Amygdala (tissue), 56 donors: ENCODE measurements around the gene LYRM4.
"Not testable (repeated sequence)": the region's sequence is repeated elsewhere in the genome, so short reads cannot be mapped to it uniquely, and the experiment has no call there.

Experiments used
- DNase-seq, 56 donors: peaks; one replicate each; lab custom pipeline; 2025; lab: John Stamatoyannopoulos, UW

The LYRM4 gene

DNA sequence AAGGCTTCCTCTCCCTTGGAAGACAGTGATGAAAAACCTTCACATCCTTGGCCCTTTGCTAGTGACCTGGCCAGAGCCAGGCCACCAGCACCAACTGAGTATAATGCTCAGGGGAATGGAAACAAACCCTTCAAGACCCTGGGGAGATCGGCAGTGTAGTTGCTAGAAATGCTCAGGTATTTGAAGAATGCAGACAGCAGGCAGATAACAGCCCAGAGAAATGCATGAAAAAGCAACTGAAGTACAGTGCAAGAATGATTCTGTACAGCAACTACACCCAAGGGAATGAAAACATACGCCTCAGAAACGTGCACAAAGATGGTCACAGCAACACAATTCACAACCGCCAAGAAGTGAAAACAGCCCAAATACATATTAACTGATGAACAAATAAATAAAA, 134.5 kb downstream of the LYRM4 start:
- no peak for DNase-seq

DNA sequence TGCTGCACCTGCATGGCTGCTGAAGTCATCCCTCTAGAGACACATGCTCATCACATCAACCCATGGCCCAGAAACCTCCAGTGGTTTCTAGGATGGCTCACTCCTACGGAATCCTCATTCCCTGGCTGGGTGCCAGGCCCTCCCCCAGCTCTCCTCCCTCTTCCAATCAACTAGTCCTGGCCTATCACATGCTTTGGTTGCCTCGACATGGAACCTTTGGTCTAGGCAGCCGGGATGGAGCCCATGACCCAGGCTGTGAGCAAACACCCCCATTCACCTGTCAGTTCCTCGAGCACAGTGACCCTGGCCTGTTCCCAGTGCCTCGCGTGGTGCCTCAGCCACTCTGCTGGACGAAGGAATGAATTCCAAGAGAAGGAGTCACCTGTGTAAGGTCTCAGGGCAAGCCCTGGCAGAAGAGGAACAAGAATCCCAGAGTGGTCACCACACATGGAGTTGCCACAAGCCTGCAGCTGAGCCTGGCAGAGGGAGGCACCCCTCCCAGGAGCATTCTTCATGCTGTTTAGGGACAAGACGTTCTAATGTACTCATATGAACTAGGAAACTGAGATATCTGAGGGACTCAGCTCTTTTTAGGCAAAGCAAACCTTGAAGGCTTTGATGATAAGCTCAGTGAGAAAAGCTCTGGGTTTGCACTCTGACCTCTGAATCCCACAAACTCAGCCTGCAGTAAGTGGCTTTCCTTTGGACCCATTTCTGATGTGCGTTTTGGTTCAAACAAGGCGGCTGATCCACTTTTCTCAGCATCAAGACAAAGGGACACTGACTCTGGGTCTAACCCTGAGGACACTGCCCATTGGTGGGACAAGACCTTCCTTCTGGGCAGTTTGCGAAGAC, 135.4 kb downstream of the LYRM4 start:
- DNase-seq: no peak

DNA sequence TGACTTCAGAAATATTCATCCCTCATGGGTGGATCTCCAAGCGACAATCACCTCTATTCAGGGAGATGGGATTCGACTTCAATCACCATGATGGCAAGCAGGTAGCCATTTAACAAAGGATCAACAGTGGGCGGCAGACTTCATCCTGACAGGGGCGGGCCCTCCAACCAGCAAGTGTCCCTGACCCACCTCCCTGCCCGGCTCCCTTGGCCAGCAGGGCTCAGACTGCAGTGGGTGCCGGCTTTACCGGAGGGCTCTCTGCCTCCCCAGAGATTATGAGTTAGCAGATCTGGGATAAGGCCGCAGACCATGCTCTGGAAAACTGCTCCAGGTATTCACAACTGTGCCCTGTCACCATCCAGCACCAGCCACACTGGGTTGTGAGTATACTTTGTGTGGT, 136.2 kb downstream of the LYRM4 start:
- no peak for DNase-seq

DNA sequence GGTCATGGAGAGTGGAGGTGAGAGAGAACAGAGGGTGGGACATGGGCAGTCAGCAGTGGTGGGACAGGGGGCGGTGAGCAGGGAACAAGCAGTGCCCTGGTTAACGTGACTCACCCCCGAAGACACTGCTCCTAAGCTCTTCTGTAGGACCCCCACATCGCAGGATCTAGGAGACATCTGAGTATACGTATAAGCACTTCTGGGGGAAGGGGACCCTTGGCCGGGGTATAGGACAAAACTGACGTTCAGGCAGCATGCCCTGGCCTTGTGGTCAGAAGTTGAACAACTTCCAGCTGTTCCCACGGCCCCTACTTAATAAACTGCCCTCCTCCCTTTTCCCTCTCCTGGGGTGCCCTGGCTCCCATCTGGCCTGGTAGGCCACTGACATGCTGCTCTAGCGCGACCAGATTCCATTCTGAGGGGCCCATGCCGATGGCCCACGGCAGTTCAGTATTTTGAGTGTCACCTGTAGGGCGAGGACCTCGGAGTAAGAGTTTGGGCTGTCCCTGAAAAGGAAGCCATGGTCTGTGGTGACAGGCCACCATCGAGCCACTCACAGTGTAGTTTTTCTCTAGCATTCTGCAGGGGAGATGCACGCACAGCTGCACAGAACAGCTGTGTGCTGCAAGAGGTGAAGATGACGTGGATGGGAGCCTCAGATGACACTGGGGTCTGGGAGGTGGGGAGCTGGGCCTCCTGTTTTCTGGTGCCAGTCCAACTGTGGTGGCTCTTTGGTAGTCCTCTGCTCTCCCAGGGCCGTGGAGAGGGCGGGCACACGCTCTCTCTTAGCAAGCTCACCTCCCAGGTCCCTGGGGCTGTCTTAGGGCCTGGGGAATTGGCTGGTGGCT, 137.2 kb downstream of the LYRM4 start:
- no peak for DNase-seq

DNA sequence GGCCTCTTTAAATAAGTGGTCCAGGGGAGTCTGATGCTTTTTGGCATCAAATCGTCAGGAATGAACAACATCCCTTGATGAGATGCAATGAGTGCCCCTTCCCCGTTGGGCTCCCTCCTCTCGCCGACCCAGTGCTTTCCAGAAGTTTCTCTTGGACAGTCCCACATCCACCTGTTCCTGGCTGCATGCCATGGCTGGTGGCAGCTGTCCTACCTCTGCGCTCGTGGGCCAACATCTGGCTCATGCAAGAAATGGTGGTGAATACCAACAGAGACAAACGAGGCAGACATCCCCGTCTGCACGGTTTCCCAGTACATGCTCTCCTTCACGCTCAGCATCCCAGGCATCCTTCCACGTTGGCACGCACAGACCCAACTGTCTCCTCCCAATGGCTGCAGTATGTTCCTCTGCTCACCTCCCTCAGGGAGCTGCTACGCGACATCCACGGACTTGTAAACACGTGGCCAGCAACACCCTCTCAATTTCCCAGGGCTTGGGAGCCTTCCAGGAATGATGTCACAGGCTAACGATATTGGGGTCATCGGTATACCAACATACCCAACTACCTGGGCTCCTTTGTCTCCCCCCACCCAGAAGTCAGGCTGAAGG, 138.1 kb downstream of the LYRM4 start:
- peak in 1 of 56 donors; percentile 26 for DNase-seq

DNA sequence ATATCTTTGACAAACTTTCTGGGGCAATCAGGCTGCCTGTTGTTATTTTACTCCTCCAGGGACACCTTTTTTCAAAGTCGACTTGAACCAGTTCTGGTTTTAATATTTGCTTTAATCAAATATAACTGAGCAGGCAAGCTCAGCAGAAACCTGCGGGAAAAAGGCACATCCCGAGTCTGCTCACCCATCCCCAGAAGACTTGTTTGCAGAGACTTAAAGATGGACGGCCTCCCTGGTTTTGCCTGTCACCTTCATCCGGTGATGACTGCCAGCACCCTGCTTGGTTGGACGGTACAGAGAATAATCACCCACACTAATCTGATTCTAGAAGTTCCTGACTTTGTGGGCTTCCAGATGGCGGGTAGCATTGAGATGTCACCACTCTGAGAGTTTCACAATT, 138.8 kb downstream of the LYRM4 start:
- DNase-seq: no peak

DNA sequence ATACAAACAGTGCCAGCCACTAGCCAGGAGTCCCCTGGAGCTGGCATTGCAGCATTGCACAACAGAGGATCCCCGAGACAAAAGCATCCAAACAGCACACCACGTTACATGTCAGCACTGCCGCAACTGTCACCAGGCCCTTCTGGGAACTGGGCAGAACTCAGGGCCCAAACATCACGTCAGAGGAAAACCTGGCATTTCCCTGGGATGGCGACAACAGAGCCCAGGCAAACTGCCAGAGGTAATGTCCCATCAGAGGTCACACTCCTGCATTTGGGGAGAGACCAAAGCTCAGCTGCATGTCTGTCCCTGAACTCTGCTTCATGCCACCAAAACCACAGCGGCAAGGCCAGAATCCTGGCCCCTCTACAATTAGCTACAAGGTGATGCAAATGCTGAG, 139.3 kb downstream of the LYRM4 start:
- no peak for DNase-seq

DNA sequence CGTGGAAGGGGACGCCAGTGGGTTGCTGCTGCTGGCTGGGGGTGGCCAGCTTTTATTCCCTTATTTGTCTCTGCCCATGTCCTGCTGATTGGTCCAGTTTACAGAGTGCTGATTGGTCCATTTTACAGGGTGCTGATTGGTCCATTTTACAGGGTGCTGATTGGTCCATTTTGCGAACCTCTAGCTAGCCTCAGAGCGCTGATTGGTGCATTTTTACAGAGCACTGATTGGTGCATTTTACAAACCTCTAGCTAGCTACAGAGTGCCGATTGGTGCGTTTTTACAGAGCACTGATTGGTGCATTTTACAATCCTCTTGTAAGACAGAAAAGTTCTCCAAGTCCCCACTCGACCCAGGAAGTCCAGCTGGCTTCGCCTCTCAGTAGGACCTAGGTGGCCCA, 140.2 kb downstream of the LYRM4 start:
- not testable (repeated sequence) for DNase-seq

DNA sequence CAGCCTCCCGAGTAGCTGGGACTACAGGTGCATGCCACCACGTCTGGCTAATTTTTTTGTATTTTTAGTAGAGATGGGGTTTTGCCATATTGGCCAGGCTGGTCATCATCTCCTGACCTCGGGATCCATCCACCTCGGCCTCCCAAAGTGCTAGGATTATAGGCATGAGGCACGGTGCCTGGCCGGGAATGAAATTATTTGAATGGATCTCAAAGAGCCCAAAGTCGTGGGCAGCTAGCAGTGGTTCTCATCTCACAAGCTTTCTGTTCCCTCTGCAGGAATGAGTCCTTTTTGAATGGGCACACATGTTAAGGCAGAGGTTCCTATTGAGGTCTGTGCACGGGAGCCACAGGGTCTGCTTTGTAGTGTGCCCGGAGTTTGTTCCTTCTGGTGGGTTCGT, 140.7 kb downstream of the LYRM4 start:
- no peak for DNase-seq

DNA sequence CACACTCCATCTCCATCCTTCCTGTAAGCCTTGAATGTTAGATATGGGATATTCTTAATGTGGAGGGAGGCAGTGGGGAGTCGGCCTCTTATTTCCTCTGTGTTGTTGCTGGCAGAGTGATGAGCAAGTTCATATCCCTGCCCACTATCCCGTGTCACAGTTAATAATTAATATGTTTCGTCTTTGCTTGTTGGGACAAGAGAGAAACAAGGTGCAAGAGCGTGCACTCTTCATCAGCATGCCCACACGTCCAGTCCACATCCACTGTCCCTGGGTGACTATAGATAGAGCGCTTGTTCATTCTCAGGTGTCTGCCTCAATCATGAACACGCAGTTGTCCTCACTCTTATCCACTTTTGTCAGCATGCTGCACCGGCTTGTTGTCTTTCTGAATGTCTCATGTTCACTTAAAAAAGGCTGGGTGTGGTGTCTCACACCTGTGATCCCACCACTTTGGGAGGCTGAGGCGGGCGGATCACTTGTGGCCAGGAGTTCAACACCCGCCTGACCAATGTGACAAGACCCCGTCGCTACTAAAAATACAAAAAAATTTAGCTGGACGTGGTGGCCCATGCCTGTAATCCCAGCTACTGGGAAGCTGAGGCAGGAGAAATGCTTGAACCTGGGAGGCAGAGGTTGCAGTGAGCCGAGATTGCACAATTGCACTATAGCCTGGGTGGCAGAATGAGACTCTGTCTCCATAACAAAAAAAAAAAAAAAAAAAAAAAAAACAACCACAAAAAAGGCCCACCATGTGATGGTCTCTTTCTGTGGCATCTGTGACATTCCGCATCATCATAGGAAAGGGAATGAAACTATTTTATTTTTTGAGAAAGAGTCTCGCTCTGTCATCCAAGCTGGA, 141.4 kb downstream of the LYRM4 start:
- DNase-seq: no peak

DNA sequence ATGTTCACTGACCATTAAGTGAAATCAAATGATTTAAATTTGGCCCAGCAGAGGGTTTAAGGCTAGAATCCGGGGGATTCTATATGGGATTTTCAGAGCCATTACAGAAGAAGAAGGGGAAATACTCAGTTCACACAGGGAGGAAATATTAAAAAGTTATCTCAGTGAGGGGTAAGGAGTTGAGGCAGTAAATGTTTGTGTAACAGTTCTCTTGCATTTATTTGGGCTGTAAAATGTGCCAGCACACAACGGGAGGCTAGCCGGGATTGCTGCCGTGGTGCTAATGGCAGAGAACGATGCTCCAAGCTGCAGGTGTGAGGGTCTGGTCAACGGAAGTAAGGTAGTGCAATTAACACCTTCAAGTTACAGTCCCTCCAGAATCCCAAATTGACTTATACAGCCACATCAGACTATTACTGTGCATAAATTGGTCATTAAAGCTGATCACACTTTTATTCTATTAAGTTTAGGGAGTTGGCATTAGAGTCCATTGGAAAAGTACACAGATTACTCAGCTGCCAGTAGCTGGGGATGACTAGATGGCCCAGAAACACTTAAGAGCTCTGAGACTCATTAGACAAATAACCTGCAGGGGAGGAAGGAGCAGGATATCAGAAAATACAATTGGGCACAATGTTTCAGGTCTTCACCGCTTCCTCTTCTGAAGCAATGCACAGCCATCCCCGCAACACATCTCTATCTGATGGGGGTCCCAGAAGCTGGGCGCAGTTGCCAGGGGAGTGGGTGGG, 144.3 kb downstream of the LYRM4 start:
- no peak for DNase-seq

DNA sequence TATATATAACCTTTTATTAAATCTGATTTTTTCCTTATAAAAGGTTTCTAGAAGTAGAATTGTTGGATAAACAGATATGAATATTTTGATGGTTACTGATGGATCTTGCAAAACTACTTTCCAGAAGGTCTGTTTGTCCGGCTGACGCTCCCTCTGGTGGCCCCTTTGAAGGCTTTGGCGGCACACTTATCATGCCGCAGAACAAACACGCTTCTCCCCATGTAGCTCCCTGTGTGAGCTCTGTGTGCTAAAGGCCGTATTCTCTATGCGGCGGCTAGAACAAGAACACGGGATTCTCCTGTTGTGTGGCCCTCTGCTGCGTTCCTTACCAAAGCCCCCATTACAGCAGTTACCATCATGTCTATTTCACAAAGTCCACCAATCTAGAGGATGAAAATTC, 145.6 kb downstream of the LYRM4 start:
- no peak for DNase-seq

DNA sequence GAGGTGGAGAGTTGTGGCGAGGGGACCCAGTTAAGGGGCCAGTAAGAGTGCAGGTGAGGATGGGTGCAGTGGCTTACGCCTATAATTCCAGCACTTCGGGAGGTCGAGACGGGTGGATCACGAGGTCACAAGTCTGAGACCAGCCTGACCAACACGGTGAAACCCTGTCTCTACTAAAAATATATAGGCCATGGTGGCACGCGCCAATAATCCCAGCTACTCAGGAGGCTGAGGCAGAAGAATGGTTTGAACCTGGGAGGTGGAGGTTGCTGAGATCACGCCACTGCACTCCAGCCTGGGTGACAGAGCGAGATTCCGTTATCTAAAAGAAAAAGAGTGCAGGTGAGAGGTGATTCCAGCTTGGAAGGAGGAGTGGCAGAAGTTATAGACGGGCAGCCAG, 147.7 kb downstream of the LYRM4 start:
- no peak for DNase-seq

DNA sequence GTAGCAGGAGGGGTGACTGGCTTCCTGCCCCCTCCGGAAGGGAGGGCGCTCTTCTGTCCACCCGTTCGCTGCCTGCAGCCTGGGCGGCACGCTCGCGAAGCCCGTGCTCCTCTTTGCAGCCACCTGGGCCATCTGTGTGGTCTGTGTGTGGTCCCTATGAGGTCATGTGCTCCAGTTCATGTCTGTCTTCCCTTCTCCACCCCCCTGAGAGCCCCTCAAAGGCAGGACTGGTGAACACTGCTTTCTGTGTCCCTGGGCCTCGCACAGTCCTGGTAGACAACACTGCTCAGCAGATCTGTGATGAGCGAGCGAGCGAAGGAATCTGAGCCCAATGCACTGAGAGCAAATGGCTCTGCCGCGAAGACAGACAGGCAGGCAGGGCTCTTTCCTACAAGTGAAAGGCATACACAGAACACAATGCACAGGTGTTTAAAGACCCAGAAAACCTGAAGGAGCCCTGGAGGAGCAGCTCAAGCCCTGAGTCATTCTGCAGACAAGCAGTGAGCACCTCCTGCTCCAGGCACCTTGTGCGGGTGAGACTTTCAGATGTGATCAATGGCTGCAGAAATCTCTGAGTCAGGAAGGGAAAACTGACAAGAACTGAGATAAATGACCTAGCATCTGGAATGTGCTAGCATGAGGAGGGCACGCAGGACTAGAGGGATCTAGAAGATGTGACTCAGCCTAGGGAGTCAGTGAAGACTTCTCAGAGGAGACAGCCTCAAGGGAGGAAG, 148.5 kb downstream of the LYRM4 start:
- DNase-seq: no peak

DNA sequence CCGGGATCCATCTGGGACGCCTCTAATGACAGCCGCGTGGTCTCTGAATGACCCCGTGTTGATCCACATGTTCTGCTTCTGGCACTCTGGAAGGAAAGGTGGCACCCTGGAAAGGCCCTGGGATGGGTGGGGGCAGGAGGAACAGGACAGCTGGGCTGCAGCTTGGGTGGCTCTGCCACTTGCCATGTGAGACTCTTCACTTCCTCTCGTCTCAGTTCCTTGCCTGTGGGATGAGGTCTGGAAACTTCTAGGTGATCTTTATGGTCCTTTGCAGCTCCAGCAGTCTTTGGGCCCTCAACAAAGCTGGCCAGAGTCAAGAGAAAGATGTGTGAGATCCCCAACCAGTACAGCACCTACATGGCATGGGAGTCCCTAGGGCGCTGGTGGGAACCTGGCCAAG, 149.1 kb downstream of the LYRM4 start:
- DNase-seq: no peak

DNA sequence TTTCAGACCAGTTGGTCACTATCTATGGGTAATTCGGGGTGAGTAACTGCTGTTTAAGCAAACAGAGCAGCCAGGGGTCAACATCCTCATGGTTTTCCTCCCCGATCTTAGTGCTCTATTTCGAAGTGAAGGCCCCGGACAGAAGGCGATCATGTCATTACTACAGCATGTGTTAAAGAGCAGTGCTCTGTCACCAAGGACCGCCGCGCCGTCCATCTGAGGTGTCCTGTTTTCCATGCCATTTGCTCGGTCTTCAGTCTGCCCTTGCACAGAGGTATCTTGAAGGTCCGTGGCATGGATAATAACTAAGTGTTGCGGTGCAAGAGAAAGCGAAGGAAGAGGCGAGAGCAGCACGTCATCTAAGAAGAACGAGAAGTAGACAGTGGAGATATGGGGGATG, 150.5 kb downstream of the LYRM4 start:
- no peak for DNase-seq

DNA sequence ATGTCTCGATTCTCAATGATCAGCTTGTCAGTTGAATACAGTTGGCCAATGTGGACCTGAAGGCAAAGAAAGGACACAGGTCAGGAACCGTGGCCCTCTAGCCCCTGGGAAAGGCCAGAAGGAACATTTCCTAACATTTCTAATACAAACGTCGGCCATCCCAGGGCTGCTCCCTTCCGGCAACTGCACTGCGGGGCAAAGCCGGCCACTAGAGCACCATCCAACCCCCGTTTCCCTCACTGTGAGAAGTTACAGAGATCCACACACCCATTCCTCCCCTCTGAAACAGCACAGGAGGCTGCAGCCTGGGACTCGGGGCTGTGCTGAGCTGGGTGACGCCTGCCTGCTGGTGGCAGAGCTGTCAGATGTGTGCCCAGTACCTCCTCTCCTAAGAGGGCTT, 151.3 kb downstream of the LYRM4 start:
- no peak for DNase-seq

DNA sequence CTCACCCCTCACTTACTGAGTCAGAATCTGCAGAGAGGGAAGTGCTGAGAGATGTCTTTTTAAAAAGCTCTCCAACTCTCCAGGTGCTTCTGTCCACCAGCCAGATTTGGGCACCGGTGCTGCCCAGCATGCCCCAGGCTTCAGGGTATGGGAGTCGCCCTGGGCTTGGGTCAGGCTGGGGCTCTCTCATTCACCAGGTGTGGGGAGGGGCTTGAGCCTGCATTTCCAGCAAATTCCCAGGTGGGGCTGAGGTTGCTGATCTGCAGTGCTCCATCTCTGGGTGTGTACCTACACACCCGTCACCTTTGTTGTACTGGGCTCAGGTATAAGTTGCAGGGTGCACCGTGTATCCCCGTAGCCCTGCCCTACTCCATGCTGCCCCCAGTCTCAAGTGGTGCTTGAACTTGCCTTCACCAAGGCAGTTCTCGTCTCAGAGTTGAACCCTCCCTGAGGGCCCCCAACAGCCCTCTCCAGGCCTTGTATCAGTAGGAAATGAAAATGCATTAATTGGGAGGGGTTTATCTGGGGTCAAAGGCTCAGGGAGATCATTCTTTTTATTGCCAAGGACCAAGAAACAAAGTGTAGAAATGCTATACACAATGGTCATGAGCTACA, 152.1 kb downstream of the LYRM4 start:
- no peak for DNase-seq

DNA sequence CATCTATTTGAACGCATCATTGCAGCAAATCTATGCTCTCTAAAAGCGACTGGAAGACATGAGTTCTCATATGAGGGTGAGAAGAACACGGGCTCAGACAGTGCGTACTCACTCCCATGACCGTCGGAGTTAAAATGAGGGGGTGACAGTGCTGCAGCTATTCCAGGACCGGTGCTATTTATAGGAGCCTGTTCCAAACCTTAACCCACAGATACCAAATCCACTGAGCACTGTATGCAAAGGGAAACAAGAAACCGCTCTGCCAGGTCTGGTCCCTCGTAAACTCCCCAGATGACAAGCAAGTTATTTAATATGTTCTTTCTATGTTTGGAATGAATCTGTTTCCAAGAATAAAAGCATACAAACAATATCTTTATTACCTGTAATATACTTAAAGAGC, 152.7 kb downstream of the LYRM4 start:
- DNase-seq: peak in 2 of 56 donors; percentile 19 to 29
